IPS-20b (cell line): ENCODE data around the gene KRT39.
"Not testable (repeated sequence)": the region's sequence is repeated elsewhere in the genome, so short reads cannot be mapped to it uniquely, and the experiment has no call there.

ENCODE experiments used
- H3K27ac ChIP-seq: one replicate; pipeline ENCODE4 v1.5.1; 2013; ENCODE audit warnings: low read length
- H3K27me3 ChIP-seq: 2 replicates; pipeline ENCODE4 v1.6.1; 2013; ENCODE audit warnings: mild to moderate bottlenecking, low read length, inconsistent platforms; ENCODE audit not compliant: insufficient read depth
- H3K36me3 ChIP-seq: 2 replicates; pipeline ENCODE4 v1.6.1; 2013; ENCODE audit warnings: low read depth, mild to moderate bottlenecking, inconsistent platforms, low read length, moderate library complexity; ENCODE audit not compliant: insufficient read depth
- H3K4me1 ChIP-seq: 2 replicates; pipeline ENCODE4 v1.6.1; 2013; ENCODE audit warnings: mild to moderate bottlenecking, control low read depth, inconsistent platforms, low read length, moderate library complexity; ENCODE audit not compliant: insufficient read depth
- H3K4me3 ChIP-seq: 2 replicates; pipeline ENCODE4 v1.5.1; 2013; ENCODE audit warnings: mild to moderate bottlenecking, low read length, inconsistent platforms
- H3K9ac ChIP-seq: 2 replicates; pipeline ENCODE4 v1.6.1; 2013; ENCODE audit warnings: low read depth, mild to moderate bottlenecking, inconsistent platforms, low read length, moderate library complexity
- H3K9me3 ChIP-seq: 2 replicates; pipeline ENCODE4 v1.6.1; 2013; ENCODE audit warnings: mild to moderate bottlenecking, low read depth, low read length, inconsistent platforms; ENCODE audit not compliant: insufficient read depth

KRT39 gene

GRCh38 chr17:40937384-40937819 lies 29.3 kb downstream of the KRT39 start, which contains the start of gene KRT23:
Gene KRT23, minus strand, starts transcription at chr17:40937646. Its CDS starts 1,043 bp downstream, at chr17:40936603.
- no peak within 1 kb of the TSS for H3K9ac ChIP-seq
- no peak within 1 kb of the TSS for H3K27ac ChIP-seq
- H3K9me3 ChIP-seq: no peaks in the 10 kb centered on the region
- peaks cover 7% of the 10 kb centered on the region; the same call in 1 of the 2 replicates for H3K4me1 ChIP-seq
- no peaks in the 10 kb centered on the region for H3K27me3 ChIP-seq
- no peaks in the 10 kb centered on the region for H3K36me3 ChIP-seq
- no peak within 1 kb of the TSS for H3K4me3 ChIP-seq

- no peaks in the 10 kb centered on the region for H3K9me3 ChIP-seq
- no peak overlapping the region for H3K9ac ChIP-seq
- H3K4me1 ChIP-seq: peaks cover 7% of the 10 kb centered on the region; the same call in 1 of the 2 replicates
- no peaks in the 10 kb centered on the region for H3K36me3 ChIP-seq
- H3K27me3 ChIP-seq: no peaks in the 10 kb centered on the region
- H3K27ac ChIP-seq: no peak overlapping the region
- no peak overlapping the region for H3K4me3 ChIP-seq
These were observed 29.8 kb downstream of the KRT39 start for GRCh38 chr17:40936976-40937375.

- Histone ChIP-seq H3K9me3 (no peaks in the 10 kb centered on the region), H3K27ac (no peak overlapping the region), H3K9ac (no peak overlapping the region), H3K27me3 (no peaks in the 10 kb centered on the region), H3K36me3 (no peaks in the 10 kb centered on the region), H3K4me3 (no peak overlapping the region), H3K4me1 (peaks cover 7% of the 10 kb centered on the region; the same call in 1 of the 2 replicates)
These were observed 30.2 kb downstream of the KRT39 start for GRCh38 chr17:40936437-40936971.

- no peak overlapping the region for H3K9ac ChIP-seq
- H3K27me3 ChIP-seq: no peaks in the 10 kb centered on the region
- no peak overlapping the region for H3K27ac ChIP-seq
- H3K9me3 ChIP-seq: no peaks in the 10 kb centered on the region
- H3K4me3 ChIP-seq: no peak overlapping the region
- H3K36me3 ChIP-seq: no peaks in the 10 kb centered on the region
- H3K4me1 ChIP-seq: peaks cover 7% of the 10 kb centered on the region; the same call in 1 of the 2 replicates
These were observed 31.1 kb downstream of the KRT39 start for GRCh38 chr17:40935624-40936023.

GRCh38 chr17:40932608-40933007 lies 34.1 kb downstream of the KRT39 start:
- H3K27me3 ChIP-seq: no peaks in the 10 kb centered on the region
- H3K36me3 ChIP-seq: no peaks in the 10 kb centered on the region
- no peak overlapping the region for H3K27ac ChIP-seq
- peaks cover 7% of the 10 kb centered on the region; the same call in 1 of the 2 replicates for H3K4me1 ChIP-seq
- no peak overlapping the region for H3K9ac ChIP-seq
- H3K4me3 ChIP-seq: no peak overlapping the region
- no peaks in the 10 kb centered on the region for H3K9me3 ChIP-seq

GRCh38 chr17:40931311-40931710 lies 35.4 kb downstream of the KRT39 start:
- no peaks in the 10 kb centered on the region for H3K27me3 ChIP-seq
- no peak overlapping the region for H3K9ac ChIP-seq

GRCh38 chr17:40926341-40926740 lies 40.4 kb downstream of the KRT39 start:
- H3K4me1 ChIP-seq: peaks cover 8% of the 10 kb centered on the region; the same call in 1 of the 2 replicates
- no peaks in the 10 kb centered on the region for H3K27me3 ChIP-seq
- H3K36me3 ChIP-seq: no peaks in the 10 kb centered on the region
- no peaks in the 10 kb centered on the region for H3K9me3 ChIP-seq
- no peak overlapping the region for H3K4me3 ChIP-seq
- no peak overlapping the region for H3K27ac ChIP-seq
- H3K9ac ChIP-seq: no peak overlapping the region

More at GRCh38 chr17:40931311-40931710, 35.4 kb downstream of the KRT39 start:
- peaks cover 5% of the 10 kb centered on the region; the same call in 1 of the 2 replicates for H3K4me1 ChIP-seq
- no peak overlapping the region for H3K4me3 ChIP-seq
- no peaks in the 10 kb centered on the region for H3K9me3 ChIP-seq
- H3K27ac ChIP-seq: no peak overlapping the region
- H3K36me3 ChIP-seq: no peaks in the 10 kb centered on the region

GRCh38 chr17:40922239-40922638 lies 44.5 kb downstream of the KRT39 start:
- no peak overlapping the region for H3K9ac ChIP-seq
- H3K9me3 ChIP-seq: no peaks in the 10 kb centered on the region

GRCh38 chr17:40921026-40921425 lies 45.7 kb downstream of the KRT39 start:
- H3K9me3 ChIP-seq: no peaks in the 10 kb centered on the region
- H3K9ac ChIP-seq: no peak overlapping the region
- peaks cover under 1% of the 10 kb centered on the region; the same call in 1 of the 2 replicates for H3K4me1 ChIP-seq
- H3K27me3 ChIP-seq: no peaks in the 10 kb centered on the region
- H3K27ac ChIP-seq: no peak overlapping the region
- H3K36me3 ChIP-seq: no peaks in the 10 kb centered on the region
- H3K4me3 ChIP-seq: no peak overlapping the region

More at GRCh38 chr17:40922239-40922638, 44.5 kb downstream of the KRT39 start:
- Histone ChIP-seq H3K36me3 (no peaks in the 10 kb centered on the region), H3K4me3 (no peak overlapping the region), H3K27ac (no peak overlapping the region), H3K27me3 (no peaks in the 10 kb centered on the region), H3K4me1 (peaks cover 8% of the 10 kb centered on the region; the same call in 1 of the 2 replicates)

GRCh38 chr17:40917116-40917515 lies 49.6 kb downstream of the KRT39 start:
- H3K27ac ChIP-seq: not testable (repeated sequence)

GRCh38 chr17:40916366-40916765 lies 50.4 kb downstream of the KRT39 start:
- Histone ChIP-seq H3K4me1 (no peaks in the 10 kb centered on the region), H3K27ac (no peak overlapping the region)

More at GRCh38 chr17:40917116-40917515, 49.6 kb downstream of the KRT39 start:
- not testable (repeated sequence) for H3K9ac ChIP-seq, H3K4me3 ChIP-seq, H3K27me3 ChIP-seq, H3K36me3 ChIP-seq, H3K9me3 ChIP-seq, H3K4me1 ChIP-seq

GRCh38 chr17:40915721-40916256 lies 51.0 kb downstream of the KRT39 start:
- Histone ChIP-seq H3K9me3 (no peaks in the 10 kb centered on the region), H3K27me3 (no peaks in the 10 kb centered on the region), H3K4me3 (no peak overlapping the region), H3K4me1 (no peaks in the 10 kb centered on the region), H3K9ac (no peak overlapping the region), H3K27ac (no peak overlapping the region), H3K36me3 (no peaks in the 10 kb centered on the region)

More at GRCh38 chr17:40916366-40916765, 50.4 kb downstream of the KRT39 start:
- Histone ChIP-seq H3K36me3 (no peaks in the 10 kb centered on the region), H3K4me3 (no peak overlapping the region), H3K27me3 (no peaks in the 10 kb centered on the region), H3K9ac (no peak overlapping the region), H3K9me3 (no peaks in the 10 kb centered on the region)
